Osteocyte (in vitro differentiated cells): ENCODE data around the gene DHH. TPM values are rescaled to one million over a fixed set of nuclear protein-coding genes. Genes with fewer than 3 reads are reported as not detected.

Source experiments
- DNase-seq: peaks from one replicate; pipeline ENCODE4 v3.0.0; 2021; ENCODE audit warnings: mixed read lengths; ENCODE audit not compliant: unreplicated experiment; ENCODE audit errors: extremely low spot score
- H3K27ac Mint-ChIP-seq: one replicate; pipeline ENCODE4 v1.8.0; 2021; ENCODE audit warnings: mild to moderate bottlenecking, mixed read lengths; ENCODE audit not compliant: unreplicated experiment
- H3K27me3 Mint-ChIP-seq: one replicate; pipeline ENCODE4 v1.8.0; 2021; ENCODE audit warnings: mixed read lengths; ENCODE audit not compliant: unreplicated experiment
- H3K36me3 Mint-ChIP-seq: one replicate; pipeline ENCODE4 v1.8.0; 2021; ENCODE audit warnings: mixed read lengths; ENCODE audit not compliant: unreplicated experiment
- H3K4me1 Mint-ChIP-seq: one replicate; pipeline ENCODE4 v1.8.0; 2021; ENCODE audit warnings: mixed read lengths; ENCODE audit not compliant: unreplicated experiment
- H3K4me3 Mint-ChIP-seq: one replicate; pipeline ENCODE4 v1.8.0; 2021; ENCODE audit warnings: mild to moderate bottlenecking, moderate library complexity, mixed read lengths; ENCODE audit not compliant: unreplicated experiment
- H3K9me3 Mint-ChIP-seq: one replicate; pipeline ENCODE4 v1.8.0; 2021; ENCODE audit warnings: mixed read lengths; ENCODE audit not compliant: unreplicated experiment
- total RNA-seq: library from RNA; stranded (reverse); gene quantifications from 2 replicates; pipeline ENCODE4 v1.2.1, GENCODE V29; 2021
- TF ChIP-seq, protein P1 (sequence below): fragments of 200-600 bp; sonication (generic); IDR thresholded peaks from 2 replicates; pipeline ENCODE4 v1.5.0; 2021; ENCODE audit warnings: antibody characterized with exemption, mild to moderate bottlenecking, moderate library complexity

DHH gene
- total RNA-seq, 1 donor from 2014 or later: 0.13 TPM

DNA sequence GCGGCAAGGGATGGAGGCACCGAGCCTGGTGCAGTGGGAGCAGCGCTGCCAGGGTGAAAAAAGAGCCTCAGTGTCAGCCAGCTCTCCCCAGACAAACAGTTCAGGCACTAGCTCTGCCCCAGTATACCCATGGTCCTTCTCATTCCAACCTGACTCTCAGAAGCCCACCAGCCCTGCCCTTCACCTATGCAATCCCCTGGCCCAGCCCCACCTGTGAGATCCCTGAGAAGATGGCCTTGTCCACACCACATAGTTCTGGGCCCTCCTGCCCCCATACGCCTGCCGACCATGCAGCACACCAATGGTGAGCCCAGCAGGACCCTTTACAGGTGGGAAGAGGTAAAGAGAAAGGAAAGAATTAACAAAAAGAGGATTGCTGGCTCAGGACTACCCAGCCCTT lies 40.5 kb downstream of the DHH start:
- Mint-ChIP-seq H3K9me3 (no peaks in the 10 kb centered on the region), H3K27ac (no peak overlapping the region), H3K27me3 (no peaks in the 10 kb centered on the region), H3K36me3 (peaks cover 41% of the 10 kb centered on the region), H3K4me3 (no peak overlapping the region), H3K4me1 (peaks cover 64% of the 10 kb centered on the region)
- no peak for DNase-seq
- TF ChIP-seq, protein P1, sequence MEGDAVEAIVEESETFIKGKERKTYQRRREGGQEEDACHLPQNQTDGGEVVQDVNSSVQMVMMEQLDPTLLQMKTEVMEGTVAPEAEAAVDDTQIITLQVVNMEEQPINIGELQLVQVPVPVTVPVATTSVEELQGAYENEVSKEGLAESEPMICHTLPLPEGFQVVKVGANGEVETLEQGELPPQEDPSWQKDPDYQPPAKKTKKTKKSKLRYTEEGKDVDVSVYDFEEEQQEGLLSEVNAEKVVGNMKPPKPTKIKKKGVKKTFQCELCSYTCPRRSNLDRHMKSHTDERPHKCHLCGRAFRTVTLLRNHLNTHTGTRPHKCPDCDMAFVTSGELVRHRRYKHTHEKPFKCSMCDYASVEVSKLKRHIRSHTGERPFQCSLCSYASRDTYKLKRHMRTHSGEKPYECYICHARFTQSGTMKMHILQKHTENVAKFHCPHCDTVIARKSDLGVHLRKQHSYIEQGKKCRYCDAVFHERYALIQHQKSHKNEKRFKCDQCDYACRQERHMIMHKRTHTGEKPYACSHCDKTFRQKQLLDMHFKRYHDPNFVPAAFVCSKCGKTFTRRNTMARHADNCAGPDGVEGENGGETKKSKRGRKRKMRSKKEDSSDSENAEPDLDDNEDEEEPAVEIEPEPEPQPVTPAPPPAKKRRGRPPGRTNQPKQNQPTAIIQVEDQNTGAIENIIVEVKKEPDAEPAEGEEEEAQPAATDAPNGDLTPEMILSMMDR: no peak

GRCh38 chr12:49052451-49053208 lies 42.0 kb downstream of the DHH start:
- peaks cover 51% of the 10 kb centered on the region for H3K4me1 Mint-ChIP-seq
- H3K9me3 Mint-ChIP-seq: no peaks in the 10 kb centered on the region
- H3K27me3 Mint-ChIP-seq: no peaks in the 10 kb centered on the region
- no peak overlapping the region for H3K4me3 Mint-ChIP-seq
- no peak overlapping the region for H3K27ac Mint-ChIP-seq
- peaks cover 52% of the 10 kb centered on the region for H3K36me3 Mint-ChIP-seq
- TF ChIP-seq, protein P1: no peak
- DNase-seq: no peak

- TF ChIP-seq, protein P1: no peak
- Mint-ChIP-seq H3K4me3 (no peak overlapping the region), H3K9me3 (no peaks in the 10 kb centered on the region), H3K27ac (no peak overlapping the region), H3K27me3 (no peaks in the 10 kb centered on the region), H3K4me1 (peaks cover 44% of the 10 kb centered on the region), H3K36me3 (peaks cover 54% of the 10 kb centered on the region)
- DNase-seq: no peak
Observed at GRCh38 chr12:49051777-49052438, 42.7 kb downstream of the DHH start.

DNA sequence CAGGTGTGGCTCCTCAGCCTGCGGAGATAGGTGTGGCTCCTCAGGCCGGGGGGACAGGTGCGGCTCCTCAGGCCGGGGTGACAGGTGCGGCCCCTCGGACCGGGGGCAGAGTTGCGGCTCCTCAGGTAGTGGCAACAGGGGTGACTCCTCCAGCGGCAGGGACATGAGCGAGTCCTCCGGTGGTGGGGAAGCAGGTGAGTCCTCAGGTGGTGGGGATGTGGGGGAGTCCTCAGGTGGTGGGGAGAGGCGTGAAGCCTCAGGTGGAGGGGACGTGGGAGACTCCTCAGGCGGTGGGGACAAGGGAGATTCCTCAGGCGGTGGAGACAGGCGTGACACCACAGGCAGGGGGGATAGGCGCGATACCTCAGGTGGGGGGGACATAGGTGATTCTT lies 43.2 kb downstream of the DHH start:
- TF ChIP-seq, protein P1: no peak
- H3K36me3 Mint-ChIP-seq: peaks cover 55% of the 10 kb centered on the region
- peaks cover 38% of the 10 kb centered on the region for H3K4me1 Mint-ChIP-seq
- no peak for DNase-seq
- no peaks in the 10 kb centered on the region for H3K9me3 Mint-ChIP-seq
- no peak overlapping the region for H3K27ac Mint-ChIP-seq
- no peaks in the 10 kb centered on the region for H3K27me3 Mint-ChIP-seq
- no peak overlapping the region for H3K4me3 Mint-ChIP-seq
